Suprapubic skin (tissue), 4 donors: ENCODE data around the gene FERMT2. TPM values are rescaled to one million over a fixed set of nuclear protein-coding genes. Genes with fewer than 3 reads are reported as not detected.

Experiments used
- DNase-seq, 2 donors: peaks; one replicate each; pipeline ENCODE4 v3.0.0-alpha.2; 2019; ENCODE audit warnings: low spot score in 2 of 2
- H3K27ac ChIP-seq: fragments of 200-600 bp; sonication (generic); one replicate; pipeline ENCODE4 v1.5.1; 2019
- H3K27me3 ChIP-seq: fragments of 200-600 bp; sonication (generic); one replicate; pipeline ENCODE4 v1.5.1; 2019
- H3K36me3 ChIP-seq: fragments of 200-600 bp; sonication (generic); one replicate; pipeline ENCODE4 v1.5.1; 2019
- H3K4me1 ChIP-seq: fragments of 200-600 bp; sonication (generic); one replicate; pipeline ENCODE4 v1.5.1; 2019
- H3K4me3 ChIP-seq: fragments of 200-600 bp; sonication (generic); one replicate; pipeline ENCODE4 v1.5.1; 2019; ENCODE audit warnings: mild to moderate bottlenecking
- H3K9me3 ChIP-seq: fragments of 200-600 bp; sonication (generic); one replicate; pipeline ENCODE4 v1.5.1; 2019
- EP300 ChIP-seq: sonication (generic); formaldehyde crosslinking; IDR thresholded peaks from one replicate; pipeline ENCODE4 v1.6.1; 2017; ENCODE audit warnings: antibody characterized with exemption
- POLR2A ChIP-seq, 2 donors: fragments of 450-650 bp; IDR thresholded peaks; one replicate each; pipeline ENCODE4 v1.6.1; 2017; ENCODE audit warnings: antibody characterized with exemption in 2 of 2, mild to moderate bottlenecking in 2 of 2, moderate library complexity in 2 of 2
- POLR2AphosphoS5 ChIP-seq, 3 donors: sonication (generic); formaldehyde crosslinking; IDR thresholded peaks; one replicate each; pipeline ENCODE4 v1.6.1; 2017; ENCODE audit warnings: antibody characterized with exemption in 3 of 3
- WGBS: methylation state at CpG from one replicate; pipeline ENCODE4 v1.1.5; 2018; 5-methylcytosine and 5-hydroxymethylcytosine counted together
- total RNA-seq, 4 donors: library from RNA; depleted of rRNA; stranded (reverse); fragments of >200 nt; gene quantifications; one replicate each; pipeline ENCODE4 v1.1.0, GENCODE V29; 2016
- TF ChIP-seq, protein P1 (sequence below), 2 donors: fragments of 200-600 bp in 1 of 2; fragments of 450-650 bp in 1 of 2; sonication (generic) in 1 of 2; IDR thresholded peaks; one replicate each; pipeline ENCODE4 v1.5.1; 2016 to 2019; ENCODE audit warnings: antibody characterized with exemption in 2 of 2, mild to moderate bottlenecking in 1 of 2, moderate library complexity in 1 of 2

Gene FERMT2
- total RNA-seq, 4 donors from 2014 or later = 9.1 to 17.7 (median 15.1) TPM

DNA sequence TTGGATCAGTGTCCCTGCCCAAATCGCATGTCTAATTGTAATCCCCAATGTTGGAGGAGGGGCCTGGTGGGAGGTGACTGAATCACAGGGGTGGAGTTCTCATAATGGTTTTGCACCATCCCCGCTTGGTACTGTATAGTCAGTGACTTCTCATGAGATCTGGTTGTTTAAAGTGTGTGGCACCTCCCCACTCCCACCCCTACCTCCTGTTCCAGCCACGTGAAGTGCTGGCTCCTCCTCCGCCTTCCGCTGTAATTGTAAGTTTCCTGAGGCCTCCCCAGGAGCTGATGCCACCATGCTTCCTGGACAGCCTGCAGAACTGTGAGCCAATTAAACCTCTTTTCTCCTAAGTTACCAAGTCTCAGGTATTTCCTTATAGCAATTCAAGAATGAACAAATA, 67.2 kb downstream of the FERMT2 start:
- H3K9me3 ChIP-seq = no peaks in the 10 kb centered on the region
- peaks cover 6% of the 10 kb centered on the region for H3K36me3 ChIP-seq
- H3K27ac ChIP-seq = no peak overlapping the region
- no peak for DNase-seq
- H3K4me3 ChIP-seq = no peak overlapping the region
- no peaks in the 10 kb centered on the region for H3K4me1 ChIP-seq
- no peak for TF ChIP-seq POLR2AphosphoS5 (IDR thresholded peaks at IDR 0.05)
- no peak for TF ChIP-seq POLR2A (IDR thresholded peaks at IDR 0.05)
- TF ChIP-seq EP300 = no peak
- TF ChIP-seq, protein P1, sequence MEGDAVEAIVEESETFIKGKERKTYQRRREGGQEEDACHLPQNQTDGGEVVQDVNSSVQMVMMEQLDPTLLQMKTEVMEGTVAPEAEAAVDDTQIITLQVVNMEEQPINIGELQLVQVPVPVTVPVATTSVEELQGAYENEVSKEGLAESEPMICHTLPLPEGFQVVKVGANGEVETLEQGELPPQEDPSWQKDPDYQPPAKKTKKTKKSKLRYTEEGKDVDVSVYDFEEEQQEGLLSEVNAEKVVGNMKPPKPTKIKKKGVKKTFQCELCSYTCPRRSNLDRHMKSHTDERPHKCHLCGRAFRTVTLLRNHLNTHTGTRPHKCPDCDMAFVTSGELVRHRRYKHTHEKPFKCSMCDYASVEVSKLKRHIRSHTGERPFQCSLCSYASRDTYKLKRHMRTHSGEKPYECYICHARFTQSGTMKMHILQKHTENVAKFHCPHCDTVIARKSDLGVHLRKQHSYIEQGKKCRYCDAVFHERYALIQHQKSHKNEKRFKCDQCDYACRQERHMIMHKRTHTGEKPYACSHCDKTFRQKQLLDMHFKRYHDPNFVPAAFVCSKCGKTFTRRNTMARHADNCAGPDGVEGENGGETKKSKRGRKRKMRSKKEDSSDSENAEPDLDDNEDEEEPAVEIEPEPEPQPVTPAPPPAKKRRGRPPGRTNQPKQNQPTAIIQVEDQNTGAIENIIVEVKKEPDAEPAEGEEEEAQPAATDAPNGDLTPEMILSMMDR (IDR thresholded peaks at IDR 0.05) = no peak
- WGBS = 88% methylated on average over 5 of the region's 5 CpGs
- no peaks in the 10 kb centered on the region for H3K27me3 ChIP-seq

DNA sequence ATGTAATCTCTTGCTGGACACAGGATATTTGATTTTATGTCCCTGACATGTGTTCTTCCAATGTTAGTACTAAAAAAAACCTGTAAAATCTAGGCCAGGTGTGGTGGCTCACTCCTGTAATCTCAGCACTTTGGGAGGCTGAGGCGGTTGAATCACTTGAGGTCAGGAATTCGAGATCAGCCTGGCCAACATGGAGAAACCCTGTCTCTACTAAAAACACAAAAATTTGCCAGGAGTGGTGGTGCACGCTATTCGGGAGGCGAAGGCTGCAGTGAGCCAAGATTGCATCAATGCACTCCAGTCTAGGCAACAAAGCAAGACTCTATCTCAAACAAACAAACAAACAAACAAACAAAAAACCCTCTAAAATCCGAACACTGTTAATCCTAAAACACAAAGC, 68.0 kb downstream of the FERMT2 start:
- Histone ChIP-seq H3K9me3 (no peaks in the 10 kb centered on the region), H3K27ac (no peak overlapping the region), H3K4me3 (no peak overlapping the region), H3K27me3 (no peaks in the 10 kb centered on the region), H3K4me1 (no peaks in the 10 kb centered on the region), H3K36me3 (peaks cover 6% of the 10 kb centered on the region)
- DNase-seq = no peak
- TF ChIP-seq POLR2A (IDR thresholded peaks at IDR 0.05) = no peak
- TF ChIP-seq EP300 = no peak
- TF ChIP-seq POLR2AphosphoS5 (IDR thresholded peaks at IDR 0.05) = no peak
- TF ChIP-seq, protein P1 (IDR thresholded peaks at IDR 0.05) = no peak
- WGBS = 94% methylated on average over 6 of the region's 6 CpGs

DNA sequence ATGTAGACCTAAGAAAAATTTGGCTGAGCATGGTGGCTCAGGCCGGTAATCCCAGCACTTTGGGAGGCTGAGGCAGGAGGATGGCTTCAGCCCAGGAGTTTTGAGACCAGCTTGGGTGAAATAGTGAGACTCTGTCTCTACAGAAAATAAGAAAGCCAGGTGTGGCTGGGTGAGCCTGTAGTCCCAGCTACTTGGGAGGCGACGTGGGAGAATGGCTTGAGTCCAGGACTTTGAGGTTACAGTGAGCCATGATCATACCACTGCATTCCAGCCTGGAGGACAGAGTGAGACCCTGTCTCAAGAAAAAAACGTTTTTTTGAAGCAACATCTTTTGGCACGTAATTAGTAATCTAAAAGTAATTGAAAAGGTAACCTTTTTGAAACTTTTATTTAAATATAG, 70.9 kb downstream of the FERMT2 start:
- peaks cover 6% of the 10 kb centered on the region for H3K36me3 ChIP-seq
- 75% methylated on average over 5 of the region's 5 CpGs for WGBS
- no peak for TF ChIP-seq EP300
- TF ChIP-seq, protein P1 (IDR thresholded peaks at IDR 0.05) = no peak
- no peaks in the 10 kb centered on the region for H3K9me3 ChIP-seq
- H3K27me3 ChIP-seq = no peaks in the 10 kb centered on the region
- H3K4me3 ChIP-seq = no peak overlapping the region
- DNase-seq = no peak
- no peak overlapping the region for H3K27ac ChIP-seq
- H3K4me1 ChIP-seq = no peaks in the 10 kb centered on the region

DNA sequence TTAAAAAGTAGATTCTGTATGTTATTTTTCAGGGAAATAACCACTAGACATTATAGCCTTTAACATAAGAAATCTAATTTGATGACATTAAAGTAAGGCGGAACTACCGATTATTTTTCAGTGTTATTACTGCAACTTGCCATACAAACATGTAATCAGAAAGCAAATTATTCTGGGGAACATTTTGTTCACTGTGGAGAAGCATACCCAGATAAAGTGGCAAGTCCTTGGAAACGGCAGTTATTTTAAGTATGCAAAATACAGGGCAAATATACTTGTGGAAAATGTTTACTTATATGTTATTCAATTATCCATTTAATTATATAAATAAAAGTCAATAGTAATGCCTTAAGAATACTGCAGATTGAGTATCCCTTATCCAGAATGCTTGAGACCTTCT, 71.9 kb downstream of the FERMT2 start:
- H3K36me3 ChIP-seq = peaks cover 6% of the 10 kb centered on the region
- no peak for DNase-seq
- 97% methylated on average over 3 of the region's 3 CpGs for WGBS

DNA sequence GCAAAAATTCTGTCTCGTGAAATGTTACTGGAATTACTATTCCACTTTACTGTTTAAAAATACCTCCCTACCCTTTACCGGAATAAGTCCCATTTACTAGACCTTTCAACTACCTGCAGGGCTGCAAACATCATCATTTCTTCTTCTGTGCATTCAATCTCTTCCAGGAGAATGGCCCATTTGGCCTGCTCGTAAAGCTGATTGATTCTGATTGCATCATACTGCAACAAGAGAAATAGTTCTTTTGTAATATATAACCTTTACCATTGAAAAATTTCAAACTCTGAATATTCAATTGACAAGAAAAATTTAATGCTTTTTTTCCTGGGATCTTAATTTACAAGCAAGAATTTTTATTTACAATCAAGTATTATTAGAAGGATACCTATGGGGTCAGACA, 72.4 kb downstream of the FERMT2 start:
- no peak overlapping the region for H3K27ac ChIP-seq
- H3K4me1 ChIP-seq = peaks cover 4% of the 10 kb centered on the region
- H3K27me3 ChIP-seq = no peaks in the 10 kb centered on the region
- no peaks in the 10 kb centered on the region for H3K9me3 ChIP-seq
- H3K4me3 ChIP-seq = no peak overlapping the region
- DNase-seq = no peak
- peaks cover 6% of the 10 kb centered on the region for H3K36me3 ChIP-seq
- 31% methylated on average over 3 of the region's 3 CpGs for WGBS
- TF ChIP-seq EP300 = no peak
- no peak for TF ChIP-seq POLR2A (IDR thresholded peaks at IDR 0.05)
- TF ChIP-seq, protein P1 (IDR thresholded peaks at IDR 0.05) = no peak
- TF ChIP-seq POLR2AphosphoS5 (IDR thresholded peaks at IDR 0.05) = no peak

More for the DNA sequence above, 71.9 kb downstream of the FERMT2 start:
- H3K4me3 ChIP-seq = no peak overlapping the region
- no peak overlapping the region for H3K27ac ChIP-seq
- TF ChIP-seq POLR2A (IDR thresholded peaks at IDR 0.05) = no peak
- TF ChIP-seq, protein P1 (IDR thresholded peaks at IDR 0.05) = no peak
- TF ChIP-seq POLR2AphosphoS5 (IDR thresholded peaks at IDR 0.05) = no peak
- TF ChIP-seq EP300 = no peak
- H3K9me3 ChIP-seq = no peaks in the 10 kb centered on the region
- H3K27me3 ChIP-seq = no peaks in the 10 kb centered on the region
- H3K4me1 ChIP-seq = peaks cover under 1% of the 10 kb centered on the region
